Activated CD4-positive, alpha-beta memory T cell treated with anti-CD3 and anti-CD28 coated beads for 36 hours (primary cell): ENCODE results near the gene TUSC7. TPM values are rescaled to one million over a fixed set of nuclear protein-coding genes. Genes with fewer than 3 reads are reported as not detected.

ENCODE experiments used
- CTCF ChIA-PET: fragments of 350-600 bp; sonication (Branson Sonifier 250); formaldehyde crosslinking; loops from one replicate; lab custom pipeline; 2021; ENCODE audit warnings: antibody characterized with exemption, inconsistent platforms; lab: Charles Lee
- POLR2A ChIA-PET: fragments of 350-600 bp; sonication (Branson Sonifier 250); formaldehyde crosslinking; loops from one replicate; lab custom pipeline; 2021; ENCODE audit warnings: antibody characterized with exemption; lab: Charles Lee
- DNase-seq: peaks from one replicate; pipeline ENCODE4 v3.0.0-alpha.2; 2020
- H3K27ac Mint-ChIP-seq: one replicate; pipeline ENCODE4 v1.8.0; 2021; ENCODE audit warnings: mixed read lengths
- H3K27me3 Mint-ChIP-seq: one replicate; pipeline ENCODE4 v1.8.0; 2021; ENCODE audit warnings: mixed read lengths
- H3K36me3 Mint-ChIP-seq: one replicate; pipeline ENCODE4 v1.8.0; 2021; ENCODE audit warnings: mixed read lengths
- H3K4me1 Mint-ChIP-seq: one replicate; pipeline ENCODE4 v1.8.0; 2021; ENCODE audit warnings: low read depth, mixed read lengths
- H3K4me3 Mint-ChIP-seq: one replicate; pipeline ENCODE4 v1.8.0; 2021; ENCODE audit warnings: mild to moderate bottlenecking, mixed read lengths
- H3K9me3 Mint-ChIP-seq: one replicate; pipeline ENCODE4 v1.8.0; 2021; ENCODE audit warnings: mixed read lengths
- intact Hi-C: fragments of 100-400 bp; cut with micrococcal nuclease; formaldehyde crosslinking; loops from one replicate; pipeline ENCODE4 v1.15.1; 2023
- total RNA-seq, 2 experiments: library from RNA; stranded (reverse); gene quantifications; one replicate each; pipeline ENCODE4 v1.2.3, GENCODE V29; 2021

Gene TUSC7
- total RNA-seq, 2 experiments from 2014 or later: not detected

DNA sequence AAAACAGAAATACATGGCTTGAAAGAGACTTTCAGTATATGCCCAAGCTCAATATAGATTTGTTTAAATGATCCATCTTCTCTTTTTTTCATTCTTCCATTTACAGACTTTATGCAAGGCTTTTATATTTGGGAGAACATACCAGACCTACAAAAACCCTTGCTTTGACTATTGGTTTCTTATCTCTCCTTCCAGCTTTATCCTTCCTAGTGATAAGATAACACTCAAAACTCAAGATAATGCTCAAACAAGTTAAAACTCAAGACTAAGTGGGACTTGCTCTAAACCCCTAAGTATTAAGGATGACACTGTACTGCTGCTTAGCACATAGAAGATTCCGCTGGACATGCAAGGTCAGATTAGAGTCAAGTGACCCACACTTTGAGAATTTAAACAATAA lies 8.0 kb downstream of the TUSC7 start:
- Mint-ChIP-seq H3K4me3 (no peak overlapping the region), H3K4me1 (no peaks in the 10 kb centered on the region), H3K9me3 (no peaks in the 10 kb centered on the region), H3K27me3 (no peaks in the 10 kb centered on the region), H3K36me3 (no peaks in the 10 kb centered on the region), H3K27ac (no peak overlapping the region)
- POLR2A ChIA-PET: no interaction called here
- CTCF ChIA-PET: no interaction called here
- intact Hi-C loops: no loop called here
- DNase-seq: no peak

DNA sequence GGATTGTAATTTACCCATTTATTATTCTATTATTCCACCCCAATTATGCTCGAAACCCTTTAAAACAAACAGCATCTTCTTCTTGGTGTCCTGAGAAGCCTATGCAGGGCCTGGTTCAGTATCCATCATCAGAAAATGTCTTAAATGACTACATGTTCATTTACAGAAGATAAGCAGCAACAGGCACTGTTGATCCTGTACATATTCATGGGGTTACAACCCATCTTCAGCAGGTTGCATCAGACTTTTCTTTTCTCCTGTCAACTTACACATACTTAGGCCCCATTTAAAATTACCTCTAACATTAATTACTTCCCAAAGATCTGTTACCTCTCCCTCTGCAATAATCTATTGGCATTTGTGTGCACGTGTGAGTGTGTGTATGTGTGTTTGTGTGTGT lies 18.9 kb downstream of the TUSC7 start:
- Mint-ChIP-seq H3K27ac (no peak overlapping the region), H3K4me1 (no peaks in the 10 kb centered on the region), H3K36me3 (no peaks in the 10 kb centered on the region), H3K4me3 (no peak overlapping the region), H3K27me3 (no peaks in the 10 kb centered on the region), H3K9me3 (no peaks in the 10 kb centered on the region)
- intact Hi-C loops: no loop called here
- CTCF ChIA-PET: no interaction called here
- DNase-seq: no peak
- POLR2A ChIA-PET: no interaction called here

DNA sequence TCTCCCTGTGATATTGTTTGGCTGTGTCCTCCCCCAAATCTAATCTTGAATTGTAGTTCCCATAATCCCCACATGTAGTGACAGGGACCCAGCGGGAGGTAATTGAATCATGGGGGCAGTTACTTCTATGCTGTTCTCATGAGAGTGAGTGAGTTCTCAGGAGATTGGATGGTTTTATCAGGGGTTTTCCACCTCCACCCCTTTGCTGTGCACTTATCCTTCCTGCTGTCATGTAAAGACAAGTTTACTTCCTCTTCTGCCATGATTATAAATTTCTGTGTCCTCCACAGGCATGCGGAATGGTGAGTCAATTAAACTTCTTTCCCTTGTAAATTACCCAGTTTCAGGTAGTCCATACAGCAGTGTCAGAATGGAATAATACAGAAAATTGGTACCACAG lies 24.7 kb downstream of the TUSC7 start:
- intact Hi-C loops: no loop called here
- no peak for DNase-seq
- Mint-ChIP-seq H3K4me1 (no peaks in the 10 kb centered on the region), H3K27me3 (no peaks in the 10 kb centered on the region), H3K27ac (no peak overlapping the region), H3K9me3 (peaks cover 6% of the 10 kb centered on the region), H3K4me3 (no peak overlapping the region), H3K36me3 (no peaks in the 10 kb centered on the region)
- CTCF ChIA-PET: no interaction called here
- POLR2A ChIA-PET: no interaction called here

DNA sequence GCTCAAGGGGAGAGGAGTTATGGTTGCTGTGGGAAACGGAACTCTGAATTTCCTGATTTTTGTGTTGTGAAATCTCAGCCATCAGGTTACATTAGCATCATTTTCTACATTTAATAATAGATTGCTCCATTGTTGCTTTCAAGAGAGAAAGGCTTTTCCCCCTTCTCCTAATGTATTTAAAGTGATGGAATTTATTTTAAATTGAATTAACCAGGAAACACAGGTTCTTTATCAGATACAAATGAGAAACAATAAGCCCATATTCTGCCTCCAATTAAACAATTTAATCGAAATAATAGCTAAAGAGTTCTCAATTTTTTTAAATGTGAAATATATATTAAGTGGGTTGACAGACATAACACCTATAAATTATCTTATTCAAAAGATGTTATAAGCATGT lies 30.1 kb downstream of the TUSC7 start:
- intact Hi-C loops: no loop called here
- H3K4me3 Mint-ChIP-seq: no peak overlapping the region
- ChIA-PET POLR2A (no interaction called here), CTCF (no interaction called here)
- H3K27me3 Mint-ChIP-seq: no peaks in the 10 kb centered on the region
- H3K9me3 Mint-ChIP-seq: peaks cover 5% of the 10 kb centered on the region
- H3K4me1 Mint-ChIP-seq: no peaks in the 10 kb centered on the region
- no peaks in the 10 kb centered on the region for H3K36me3 Mint-ChIP-seq
- DNase-seq: no peak
- H3K27ac Mint-ChIP-seq: no peak overlapping the region

DNA sequence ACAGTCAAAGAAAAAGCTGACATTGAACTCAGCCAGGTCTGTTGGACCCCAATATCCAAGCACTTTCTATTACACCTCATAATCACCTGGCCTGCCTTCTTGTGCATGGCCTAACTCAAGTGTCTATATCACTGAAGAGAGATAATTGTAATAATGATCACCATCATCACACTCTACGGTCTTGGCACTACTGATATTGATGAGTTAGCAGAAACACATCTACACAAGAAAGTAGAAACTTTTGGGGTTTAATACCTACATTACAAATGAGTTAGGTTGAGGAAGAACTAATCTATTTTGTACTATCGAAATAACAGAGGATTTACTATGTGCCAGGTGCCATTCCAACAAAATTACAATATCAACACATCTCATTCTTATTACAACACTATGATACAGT lies 30.7 kb downstream of the TUSC7 start:
- CTCF ChIA-PET: no interaction called here
- Mint-ChIP-seq H3K4me1 (no peaks in the 10 kb centered on the region), H3K27me3 (no peaks in the 10 kb centered on the region), H3K9me3 (peaks cover 3% of the 10 kb centered on the region), H3K27ac (no peak overlapping the region), H3K4me3 (no peak overlapping the region), H3K36me3 (no peaks in the 10 kb centered on the region)
- POLR2A ChIA-PET: no interaction called here
- DNase-seq: no peak
- intact Hi-C loops: no loop called here

DNA sequence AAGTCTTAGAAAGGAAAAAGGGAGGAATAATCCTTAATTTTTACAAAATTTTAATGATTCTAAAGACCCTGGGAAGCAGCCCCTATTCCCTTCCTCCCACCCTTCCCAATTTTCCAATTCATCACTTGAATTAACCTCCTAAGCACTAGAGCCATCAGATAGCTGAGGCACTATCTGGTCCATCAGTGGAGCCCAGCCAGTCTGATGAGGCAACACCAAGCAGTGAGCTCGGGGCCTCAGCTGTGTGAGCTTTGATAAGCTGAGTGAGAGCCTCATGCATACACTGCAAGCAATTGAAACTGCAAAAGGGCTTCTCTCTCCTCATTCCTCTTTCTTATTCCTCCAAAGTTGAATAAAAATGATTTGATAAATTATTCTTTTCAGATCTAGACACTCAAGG lies 31.9 kb downstream of the TUSC7 start:
- Mint-ChIP-seq H3K27ac (no peak overlapping the region), H3K4me3 (no peak overlapping the region), H3K9me3 (no peaks in the 10 kb centered on the region), H3K36me3 (no peaks in the 10 kb centered on the region), H3K27me3 (no peaks in the 10 kb centered on the region), H3K4me1 (no peaks in the 10 kb centered on the region)
- ChIA-PET POLR2A (no interaction called here), CTCF (no interaction called here)
- DNase-seq: no peak
- intact Hi-C loops: no loop called here

DNA sequence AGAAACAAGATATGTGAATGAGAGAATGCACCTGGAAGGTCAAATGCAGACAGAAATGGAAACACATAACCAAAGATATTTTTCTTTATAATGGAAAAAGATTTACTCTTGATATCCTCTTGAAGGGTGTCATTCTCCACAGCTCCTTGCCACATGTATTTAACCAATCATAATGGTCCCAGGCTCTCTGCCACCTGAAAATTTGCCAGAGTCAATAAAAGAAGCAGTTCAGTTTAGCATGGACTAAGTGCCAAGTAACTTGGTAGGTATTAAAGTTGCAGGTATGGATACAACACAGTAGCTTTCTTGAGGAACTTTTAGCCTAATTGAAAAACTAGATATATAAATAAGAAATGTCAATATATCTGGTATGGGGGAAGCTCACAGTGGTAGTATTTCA lies 33.5 kb downstream of the TUSC7 start:
- H3K27ac Mint-ChIP-seq: no peak overlapping the region
- no peaks in the 10 kb centered on the region for H3K27me3 Mint-ChIP-seq

DNA sequence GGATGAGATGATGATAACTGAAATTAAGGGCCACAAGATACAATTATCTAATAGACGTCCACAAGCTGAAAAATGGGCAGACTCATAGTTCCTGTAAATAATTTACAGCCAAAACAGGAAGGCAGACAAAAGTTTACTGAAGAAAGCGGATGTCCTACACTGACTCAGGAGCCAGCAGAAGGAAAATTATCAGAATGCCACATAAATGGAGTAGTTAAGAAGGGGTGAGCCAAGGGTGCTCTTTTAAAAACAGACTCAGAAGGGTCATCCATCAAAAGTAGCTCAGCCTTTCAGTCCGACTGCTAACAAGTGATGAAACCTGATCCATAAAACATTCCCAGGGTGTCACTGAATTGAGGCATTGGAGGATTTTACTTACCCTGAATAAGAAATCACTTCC lies 39.8 kb downstream of the TUSC7 start:
- DNase-seq: no peak
- POLR2A ChIA-PET: no interaction called here
- CTCF ChIA-PET: no interaction called here
- no peaks in the 10 kb centered on the region for H3K27me3 Mint-ChIP-seq
- H3K4me1 Mint-ChIP-seq: no peaks in the 10 kb centered on the region
- intact Hi-C loops: no loop called here
- H3K36me3 Mint-ChIP-seq: no peaks in the 10 kb centered on the region
- no peak overlapping the region for H3K27ac Mint-ChIP-seq
- peaks cover 2% of the 10 kb centered on the region for H3K9me3 Mint-ChIP-seq
- no peak overlapping the region for H3K4me3 Mint-ChIP-seq

More for the DNA sequence above, 33.5 kb downstream of the TUSC7 start:
- POLR2A ChIA-PET: no interaction called here
- intact Hi-C loops: no loop called here
- Mint-ChIP-seq H3K9me3 (peaks cover under 1% of the 10 kb centered on the region), H3K36me3 (no peaks in the 10 kb centered on the region), H3K4me3 (no peak overlapping the region), H3K4me1 (no peaks in the 10 kb centered on the region)
- DNase-seq: no peak
- CTCF ChIA-PET: no interaction called here

DNA sequence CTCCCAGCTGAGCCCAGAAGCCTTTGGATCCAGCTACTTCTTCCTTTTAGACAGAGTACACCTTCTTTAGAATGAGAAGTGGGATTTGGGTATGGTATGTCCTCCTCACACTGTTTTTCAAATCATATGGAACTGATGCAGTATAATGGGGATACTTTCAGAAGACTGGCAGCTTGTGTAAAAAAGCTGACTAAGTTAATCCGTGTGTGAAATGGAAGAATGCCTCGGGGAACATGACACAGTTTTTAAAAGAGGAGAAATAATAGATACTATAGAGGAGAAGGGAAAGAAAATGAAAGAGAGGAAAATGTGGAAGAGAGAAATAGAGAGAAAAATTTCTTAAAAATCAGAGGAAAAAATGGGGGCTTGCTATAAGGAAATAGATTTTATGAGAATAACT lies 47.7 kb downstream of the TUSC7 start:
- ChIA-PET CTCF (interaction anchor here (0.5 to 0.9 kb wide), 2 partner anchors 188 to 622 kb away, joined by 4 read pairs; no protein-coding TSS in a partner anchor), POLR2A (interaction anchor here (0.6 kb wide), 1 partner anchor 14 kb away, joined by 4 read pairs; no protein-coding TSS in a partner anchor)
- DNase-seq: no peak
- Mint-ChIP-seq H3K4me1 (no peaks in the 10 kb centered on the region), H3K27me3 (no peaks in the 10 kb centered on the region), H3K4me3 (no peak overlapping the region), H3K36me3 (no peaks in the 10 kb centered on the region), H3K9me3 (no peaks in the 10 kb centered on the region), H3K27ac (no peak overlapping the region)
- intact Hi-C loops: no loop called here

DNA sequence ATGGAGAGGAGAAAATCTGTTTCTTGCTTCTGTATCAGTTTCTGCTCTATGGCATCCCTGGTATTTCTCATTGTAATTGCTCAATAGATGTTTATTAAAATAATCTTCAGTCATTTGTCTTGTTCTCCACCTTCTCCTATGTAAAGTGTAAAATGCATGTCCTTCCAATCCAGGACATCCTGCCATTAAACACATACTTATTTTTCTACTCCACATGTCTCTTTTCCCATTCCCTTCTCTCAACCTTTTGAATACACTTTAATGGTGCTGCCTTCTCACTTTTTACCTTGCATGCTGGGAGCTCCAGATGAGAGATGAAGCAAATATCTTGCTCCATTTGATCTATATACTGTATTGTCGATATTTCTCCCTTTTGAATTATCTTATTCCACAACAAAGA lies 49.7 kb downstream of the TUSC7 start:
- CTCF ChIA-PET: interaction anchor here (0.7 to 1.0 kb wide), 2 partner anchors 11 to 15 kb away, joined by 3 to 4 read pairs; no protein-coding TSS in a partner anchor
- no peaks in the 10 kb centered on the region for H3K4me1 Mint-ChIP-seq
- H3K27me3 Mint-ChIP-seq: no peaks in the 10 kb centered on the region
- no peak for DNase-seq
- no peaks in the 10 kb centered on the region for H3K9me3 Mint-ChIP-seq
- H3K27ac Mint-ChIP-seq: no peak overlapping the region
- H3K4me3 Mint-ChIP-seq: no peak overlapping the region
- intact Hi-C loops: no loop called here
- no peaks in the 10 kb centered on the region for H3K36me3 Mint-ChIP-seq
- POLR2A ChIA-PET: no interaction called here
